AG09319 (cell line): ENCODE data around the gene PDCD11.

Experiments used
- DNase-seq: peaks from one replicate; pipeline ENCODE4 v3.0.0-alpha.2; 2010; ENCODE audit warnings: low read depth; ENCODE audit errors: extremely low read depth
- CTCF ChIP-seq: IDR thresholded peaks from 2 replicates; pipeline ENCODE4 v1.5.1; 2011; ENCODE audit warnings: low read depth, mild to moderate bottlenecking, inconsistent platforms, low read length, moderate library complexity

Gene PDCD11

GRCh38 chr10:103423748-103424147 lies 27.3 kb downstream of the PDCD11 start:
- DNase-seq = no peak
- TF ChIP-seq CTCF = no peak

- no peak for DNase-seq
- TF ChIP-seq CTCF = no peak
Observed at GRCh38 chr10:103427866-103428265, 31.4 kb downstream of the PDCD11 start.

GRCh38 chr10:103428989-103429643 lies 32.7 kb downstream of the PDCD11 start:
- DNase-seq = no peak
- no peak for TF ChIP-seq CTCF

GRCh38 chr10:103429647-103430046 lies 33.2 kb downstream of the PDCD11 start:
- no peak for DNase-seq
- TF ChIP-seq CTCF = no peak

GRCh38 chr10:103431902-103432301 lies 35.5 kb downstream of the PDCD11 start:
- no peak for TF ChIP-seq CTCF
- no peak for DNase-seq

- peak; percentile 11 for DNase-seq
- TF ChIP-seq CTCF = no peak
Observed at GRCh38 chr10:103433858-103434257, 37.4 kb downstream of the PDCD11 start.

- no peak for DNase-seq
- no peak for TF ChIP-seq CTCF
Observed at GRCh38 chr10:103439776-103440175, 43.4 kb downstream of the PDCD11 start.
